Neuronal stem cell (in vitro differentiated cells): Measurements from ENCODE around the gene ZSCAN10.

Experiments used
- DNase-seq: peaks from one replicate; pipeline ENCODE4 v3.0.0-alpha.2; 2013; ENCODE audit warnings: low spot score
- H2AFZ ChIP-seq: one replicate; pipeline ENCODE4 v1.6.1; 2013; ENCODE audit warnings: mild to moderate bottlenecking, low read length, inconsistent platforms
- H2AK5ac ChIP-seq: 2 replicates; pipeline ENCODE4 v1.6.1; 2013; ENCODE audit warnings: low read depth, mild to moderate bottlenecking, inconsistent platforms, low read length, moderate library complexity, mixed read lengths
- H2BK120ac ChIP-seq: 2 replicates; pipeline ENCODE4 v1.6.1; 2013; ENCODE audit warnings: low read depth, mild to moderate bottlenecking, inconsistent platforms, low read length, moderate library complexity, mixed read lengths
- H2BK12ac ChIP-seq: one replicate; pipeline ENCODE4 v1.6.1; 2013; ENCODE audit warnings: low read length, inconsistent platforms
- H2BK15ac ChIP-seq: 2 replicates; pipeline ENCODE4 v1.6.1; 2013; ENCODE audit warnings: mild to moderate bottlenecking, low read length, inconsistent platforms, mixed read lengths
- H2BK5ac ChIP-seq: one replicate; pipeline ENCODE4 v1.6.1; 2013; ENCODE audit warnings: inconsistent platforms, mild to moderate bottlenecking, low read length, moderate library complexity
- H3K14ac ChIP-seq: one replicate; pipeline ENCODE4 v1.6.1; 2013; ENCODE audit warnings: low read length, inconsistent platforms
- H3K18ac ChIP-seq: 2 replicates; pipeline ENCODE4 v1.6.1; 2013; ENCODE audit warnings: low read length, inconsistent platforms
- H3K23ac ChIP-seq: 2 replicates; pipeline ENCODE4 v1.6.1; 2013; ENCODE audit warnings: low read depth, mild to moderate bottlenecking, mixed read lengths, low read length, inconsistent platforms; ENCODE audit not compliant: poor library complexity
- H3K27ac ChIP-seq: replicated peaks from 3 replicates; pipeline ENCODE4 v1.5.1; 2013; ENCODE audit warnings: low read length, inconsistent platforms
- H3K27me3 ChIP-seq, 3 experiments: 2 replicates each; pipeline ENCODE4 v1.6.1; 2013; ENCODE audit warnings: low read length in 3 of 3, mild to moderate bottlenecking in 2 of 3, inconsistent platforms in 1 of 3, low read depth in 1 of 3, mixed read lengths in 1 of 3, moderate library complexity in 1 of 3; ENCODE audit not compliant: control insufficient read depth in 3 of 3, insufficient read depth in 3 of 3
- H3K36me3 ChIP-seq, 2 donors: replicated peaks in 1 of 2; 2 replicates each; pipeline ENCODE4 v1.6.1; 2013; ENCODE audit warnings: low read length in 2 of 2; ENCODE audit not compliant: control insufficient read depth in 2 of 2, insufficient read depth in 2 of 2
- H3K4ac ChIP-seq: 2 replicates; pipeline ENCODE4 v1.6.1; 2013; ENCODE audit warnings: inconsistent platforms, mild to moderate bottlenecking, low read length, moderate library complexity
- H3K4me1 ChIP-seq, 2 donors: 1 replicate in 1 of 2; 2 replicates in 1 of 2; pipeline ENCODE4 v1.6.1; 2013; ENCODE audit warnings: low read length in 2 of 2, low read depth in 1 of 2; ENCODE audit not compliant: control insufficient read depth in 2 of 2, insufficient read depth in 1 of 2
- H3K4me2 ChIP-seq: one replicate; pipeline ENCODE4 v1.6.1; 2013; ENCODE audit warnings: mild to moderate bottlenecking, low read length, inconsistent platforms; ENCODE audit not compliant: insufficient read depth, poor library complexity, severe bottlenecking
- H3K4me3 ChIP-seq, 2 donors: 2 replicates each; pipeline ENCODE4 v1.5.1; 2013; ENCODE audit warnings: low read length in 2 of 2, mild to moderate bottlenecking in 2 of 2, inconsistent platforms in 1 of 2, moderate library complexity in 1 of 2
- H3K79me1 ChIP-seq: one replicate; pipeline ENCODE4 v1.6.1; 2013; ENCODE audit warnings: low read depth, mild to moderate bottlenecking, inconsistent platforms, low read length, moderate library complexity
- H3K9ac ChIP-seq: one replicate; pipeline ENCODE4 v1.6.1; 2013; ENCODE audit warnings: mild to moderate bottlenecking, low read depth, low read length, inconsistent platforms; ENCODE audit not compliant: poor library complexity
- H3K9me3 ChIP-seq, 2 donors: replicated peaks in 1 of 2; 2 replicates each; pipeline versions ENCODE3 to v1.6.1; 2013; ENCODE audit warnings: low read length in 2 of 2, mild to moderate bottlenecking in 2 of 2, inconsistent platforms in 1 of 2, low read depth in 1 of 2, mixed read lengths in 1 of 2, moderate library complexity in 1 of 2; ENCODE audit not compliant: control insufficient read depth in 2 of 2, insufficient read depth in 1 of 2
- H4K8ac ChIP-seq: one replicate; pipeline ENCODE4 v1.6.1; 2013; ENCODE audit warnings: low read depth, mild to moderate bottlenecking, inconsistent platforms, low read length, moderate library complexity
- H4K91ac ChIP-seq: one replicate; pipeline ENCODE4 v1.6.1; 2013; ENCODE audit warnings: low read length, low read depth, mild to moderate bottlenecking, inconsistent platforms; ENCODE audit not compliant: poor library complexity
- WGBS, 2 donors: extraction: QIAGEN DNeasy Blood & Tissue Kit; methylation state at CpG; one replicate each; pipeline ENCODE4 v1.1.7; 2013; ENCODE audit warnings: missing lambda C conversion rate in 2 of 2, mixed read lengths in 1 of 2; ENCODE audit not compliant: insufficient read length in 2 of 2, insufficient replicate concordance in 1 of 2; ENCODE audit errors: extremely low coverage in 2 of 2; 5-methylcytosine and 5-hydroxymethylcytosine counted together

ZSCAN10 gene

DNA sequence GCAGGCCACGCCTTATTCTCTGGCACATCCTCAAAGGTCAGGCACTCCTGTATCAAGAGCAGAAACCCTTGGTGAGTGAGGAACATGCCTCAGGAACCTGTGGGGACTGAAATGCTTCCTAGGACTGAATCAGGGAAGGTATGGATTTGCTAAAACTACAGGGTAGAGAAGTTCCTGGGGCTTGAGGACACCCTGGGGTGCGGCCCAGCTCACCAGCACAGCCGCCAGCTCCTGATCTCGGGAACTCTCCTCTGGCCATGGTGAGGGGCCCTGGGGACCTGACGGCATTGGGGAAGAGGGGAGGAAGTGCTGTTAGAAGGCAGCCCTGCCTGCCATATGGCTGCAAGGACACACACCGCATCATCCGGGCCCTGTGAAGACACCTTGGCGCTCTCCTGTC, 7.5 kb downstream of the ZSCAN10 start:
- Histone ChIP-seq H3K4me1 (peaks cover 14 to 17% of the 10 kb centered on the region in 2 donors), H2BK15ac (no peak overlapping the region), H2AFZ (no peak overlapping the region), H3K27ac (no peak overlapping the region), H3K23ac (no peak overlapping the region), H2BK120ac (no peak overlapping the region), H3K4me3 (no peak overlapping the region), H2AK5ac (no peak overlapping the region), H3K4ac (no peak overlapping the region), H3K36me3 (no peaks in the 10 kb centered on the region), H3K79me1 (no peaks in the 10 kb centered on the region), H3K9me3 (no peaks in the 10 kb centered on the region), H3K14ac (no peak overlapping the region), H2BK5ac (no peak overlapping the region), H3K9ac (no peak overlapping the region), H2BK12ac (no peak overlapping the region), H4K8ac (no peak overlapping the region), H3K27me3 (peaks cover 0 to 5% (median 0%) of the 10 kb centered on the region in 3 experiments), H3K4me2 (no peak overlapping the region), H3K18ac (no peak overlapping the region), H4K91ac (no peak overlapping the region)
- WGBS, 2 donors: no CpG with 5 or more reads among the region's 8 CpGs
- no peak for DNase-seq

DNA sequence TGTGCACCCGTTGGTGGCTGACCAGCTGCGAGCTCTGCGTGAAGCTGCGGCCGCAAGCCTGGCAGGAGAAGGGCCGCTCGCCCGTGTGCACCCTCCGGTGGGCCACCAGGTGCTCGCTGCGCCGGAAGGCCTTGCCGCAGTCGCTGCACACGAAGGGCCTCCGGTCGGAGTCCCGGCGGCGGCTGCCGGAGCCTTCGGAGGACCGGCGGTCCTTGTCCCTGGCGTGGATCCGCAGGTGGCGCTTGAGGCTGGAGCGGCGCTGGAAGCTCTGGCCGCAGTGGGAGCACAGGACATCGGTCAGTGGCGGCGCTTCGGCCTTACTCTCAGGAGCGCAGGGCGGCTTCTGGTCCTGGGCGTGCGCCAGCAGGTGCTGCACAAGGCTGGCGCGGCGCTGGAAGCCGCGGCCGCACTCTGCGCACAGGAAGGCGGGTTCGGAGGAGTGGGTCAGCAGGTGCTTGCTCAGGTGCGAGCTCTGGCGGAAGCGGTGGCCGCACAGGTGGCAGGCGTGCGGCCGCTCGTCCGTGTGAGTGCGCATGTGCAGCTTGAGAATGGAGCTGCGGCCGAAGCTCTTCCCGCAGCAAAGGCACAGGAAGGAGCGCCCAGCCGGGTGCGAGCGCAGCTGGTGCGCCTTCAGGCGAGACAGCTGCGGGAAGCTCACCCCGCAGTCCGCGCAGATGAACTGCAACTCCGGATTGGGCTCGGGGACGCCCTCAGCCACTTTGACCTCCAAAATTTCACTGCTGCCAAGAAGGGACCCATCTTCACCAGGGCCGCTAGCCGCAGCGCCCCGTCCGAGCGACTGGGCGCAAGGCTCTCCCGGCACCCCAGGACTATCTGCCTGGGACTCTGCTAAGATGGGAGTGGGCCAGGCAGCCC, 9.1 kb downstream of the ZSCAN10 start:
- peak overlapping the region; percentile 35 for H2AK5ac ChIP-seq
- H2BK15ac ChIP-seq: no peak overlapping the region
- no peak overlapping the region for H3K27ac ChIP-seq
- no peak overlapping the region for H2AFZ ChIP-seq
- DNase-seq: no peak
- H3K27me3 ChIP-seq: peaks cover 0 to 8% (median 0%) of the 10 kb centered on the region in 3 experiments
- H2BK120ac ChIP-seq: no peak overlapping the region
- no peak overlapping the region for H3K23ac ChIP-seq
- peak overlapping the region; percentile 63 for H2BK12ac ChIP-seq
- no peak overlapping the region for H3K4ac ChIP-seq
- no CpG with 5 or more reads among the region's 81 CpGs for WGBS, 2 donors
- peak overlapping the region; percentile 56 for H3K14ac ChIP-seq
- H3K18ac ChIP-seq: no peak overlapping the region
- no peak overlapping the region for H4K91ac ChIP-seq
- no peak overlapping the region for H2BK5ac ChIP-seq
- no peak overlapping the region for H3K4me3 ChIP-seq
- H3K4me1 ChIP-seq: peaks cover 14 to 19% of the 10 kb centered on the region in 2 donors
- no peak overlapping the region for H3K4me2 ChIP-seq
- H3K79me1 ChIP-seq: peaks cover 1% of the 10 kb centered on the region
- H3K9ac ChIP-seq: no peak overlapping the region
- H3K36me3 ChIP-seq: no peaks in the 10 kb centered on the region
- no peak overlapping the region for H4K8ac ChIP-seq
- H3K9me3 ChIP-seq: no peaks in the 10 kb centered on the region

DNA sequence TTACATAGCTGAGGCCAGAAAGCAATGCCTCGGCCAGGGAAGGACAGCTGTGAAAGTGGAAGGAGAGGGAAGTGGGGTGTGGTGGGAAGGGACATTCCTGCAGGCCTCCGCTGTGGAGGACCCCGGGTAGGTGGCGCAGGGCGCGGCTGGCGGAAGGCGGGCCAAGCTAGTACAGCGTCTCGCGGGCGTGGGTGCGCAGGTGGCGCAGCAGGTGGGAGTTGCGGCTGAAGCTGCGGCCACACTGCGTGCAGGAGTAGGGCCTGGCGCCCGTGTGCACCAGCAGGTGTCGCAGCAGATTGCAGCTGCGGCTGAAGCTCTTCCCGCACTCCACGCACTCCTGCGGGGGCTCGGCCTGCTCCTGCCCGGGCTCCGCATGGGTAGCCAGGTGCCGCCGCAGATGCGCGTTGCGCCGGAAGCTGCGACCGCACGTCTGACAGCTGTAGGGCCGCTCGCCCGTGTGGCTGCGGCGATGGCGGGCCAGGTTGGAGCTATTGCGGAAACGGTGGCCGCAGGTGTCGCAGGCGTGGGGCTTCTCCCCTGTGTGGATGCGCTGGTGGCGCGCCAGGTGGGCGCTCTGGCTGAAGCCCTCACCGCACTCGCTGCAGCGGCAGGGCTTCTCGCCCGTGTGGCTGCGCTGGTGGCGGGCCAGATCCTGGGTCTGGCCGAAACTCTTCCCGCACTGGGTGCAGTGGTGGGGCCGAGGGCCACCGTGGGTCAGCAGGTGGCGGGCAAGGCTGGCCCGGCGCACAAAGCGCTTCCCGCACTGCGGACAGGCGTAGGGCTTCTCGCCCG, 10.0 kb downstream of the ZSCAN10 start:
- H3K9ac ChIP-seq: peak overlapping the region; percentile 21
- peaks cover 14 to 19% of the 10 kb centered on the region in 2 donors for H3K4me1 ChIP-seq
- WGBS, 2 donors: no CpG with 5 or more reads among the region's 71 CpGs

DNA sequence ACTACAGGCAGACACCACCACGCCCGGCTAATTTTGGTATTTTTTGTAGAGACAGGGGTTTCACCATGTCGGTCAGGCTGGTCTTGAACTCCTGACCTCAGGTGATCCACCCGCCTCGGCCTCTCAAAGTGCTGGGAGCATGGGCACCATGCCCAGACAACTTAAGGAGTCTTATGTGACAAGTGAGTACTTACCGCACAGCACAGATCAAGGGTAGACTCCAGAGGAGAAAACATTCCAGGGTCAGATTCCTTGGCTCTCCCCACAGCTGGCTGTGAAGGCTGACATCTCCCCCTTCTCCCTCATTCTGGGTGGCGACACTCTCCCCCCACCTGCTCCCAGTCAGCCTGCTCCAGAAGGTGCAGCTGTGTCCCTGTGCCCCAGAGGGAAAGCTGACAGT, 10.6 kb downstream of the ZSCAN10 start:
- Histone ChIP-seq H2AK5ac (no peak overlapping the region), H3K23ac (no peak overlapping the region), H3K18ac (no peak overlapping the region), H4K8ac (no peak overlapping the region), H2BK5ac (no peak overlapping the region), H2BK120ac (no peak overlapping the region), H2BK15ac (no peak overlapping the region), H3K9me3 (no peaks in the 10 kb centered on the region), H3K79me1 (peaks cover 1% of the 10 kb centered on the region), H3K4me1 (peaks cover 14 to 19% of the 10 kb centered on the region in 2 donors), H3K14ac (no peak overlapping the region), H3K36me3 (no peaks in the 10 kb centered on the region), H2BK12ac (no peak overlapping the region), H2AFZ (no peak overlapping the region), H3K4ac (no peak overlapping the region), H3K4me2 (no peak overlapping the region), H3K4me3 (no peak overlapping the region), H3K27me3 (peaks cover 0 to 8% (median 0%) of the 10 kb centered on the region in 3 experiments), H3K27ac (no peak overlapping the region), H4K91ac (no peak overlapping the region), H3K9ac (no peak overlapping the region)
- WGBS, 2 donors: no CpG with 5 or more reads among the region's 7 CpGs
- DNase-seq: no peak

More for the DNA sequence above, 10.0 kb downstream of the ZSCAN10 start:
- Histone ChIP-seq H3K4ac (no peak overlapping the region), H2BK15ac (peak overlapping the region; percentile 26), H3K23ac (no peak overlapping the region), H2BK120ac (no peak overlapping the region), H3K4me2 (no peak overlapping the region), H2AK5ac (no peak overlapping the region), H4K8ac (peak overlapping the region; percentile 65), H3K18ac (peak overlapping the region; percentile 38), H3K9me3 (no peaks in the 10 kb centered on the region), H4K91ac (peak overlapping the region; percentile 85), H2BK5ac (no peak overlapping the region), H2BK12ac (peak overlapping the region; percentile 41), H3K14ac (peak overlapping the region; percentile 56), H3K27me3 (peaks cover 0 to 8% (median 0%) of the 10 kb centered on the region in 3 experiments), H3K36me3 (no peaks in the 10 kb centered on the region), H3K27ac (no peak overlapping the region), H3K4me3 (no peak overlapping the region), H3K79me1 (peaks cover 1% of the 10 kb centered on the region), H2AFZ (no peak overlapping the region)
- DNase-seq: no peak
